Activated CD4-positive, alpha-beta T cell treated with anti-CD3 and anti-CD28 coated beads, Interleukin-10, Interleukin-2, amounts not matched to agents 100 ng/mL and 50 ng/mL, durations not matched to agents 16 hours and 8 hours (primary cell): ENCODE measurements around the gene SLC25A3.
"Not testable (repeated sequence)": the region's sequence is repeated elsewhere in the genome, so short reads cannot be mapped to it uniquely, and the experiment has no call there.

Source experiments
- DNase-seq: peaks from one replicate; pipeline ENCODE4 v3.0.0-alpha.2; 2020

The SLC25A3 gene

GRCh38 chr12:98593351-98594049, at the start of gene SLC25A3:
Gene SLC25A3 (plus strand): TSS chr12:98593686. CDS start chr12:98593979, 293 bp downstream.
- peak; percentile 98 for DNase-seq

DNA sequence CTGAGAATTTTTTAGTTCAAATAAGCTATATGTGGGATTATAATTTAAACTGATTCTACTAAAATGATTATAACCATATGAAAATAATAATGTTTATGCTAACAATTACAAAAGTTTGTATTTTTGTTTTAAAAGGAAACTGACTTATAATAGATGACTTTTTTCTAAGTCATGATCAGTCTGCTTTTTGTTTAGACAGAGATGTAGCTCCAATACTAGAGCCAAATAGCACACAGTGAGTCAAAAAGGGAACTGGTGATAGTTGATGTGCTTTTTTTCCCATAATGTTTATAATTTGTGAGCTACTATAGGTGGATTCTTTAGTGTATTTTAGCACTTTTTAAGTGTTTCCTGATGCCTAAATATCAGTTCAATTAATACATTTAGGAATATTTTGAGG, 49.8 kb upstream of the SLC25A3 start:
- no peak for DNase-seq

DNA sequence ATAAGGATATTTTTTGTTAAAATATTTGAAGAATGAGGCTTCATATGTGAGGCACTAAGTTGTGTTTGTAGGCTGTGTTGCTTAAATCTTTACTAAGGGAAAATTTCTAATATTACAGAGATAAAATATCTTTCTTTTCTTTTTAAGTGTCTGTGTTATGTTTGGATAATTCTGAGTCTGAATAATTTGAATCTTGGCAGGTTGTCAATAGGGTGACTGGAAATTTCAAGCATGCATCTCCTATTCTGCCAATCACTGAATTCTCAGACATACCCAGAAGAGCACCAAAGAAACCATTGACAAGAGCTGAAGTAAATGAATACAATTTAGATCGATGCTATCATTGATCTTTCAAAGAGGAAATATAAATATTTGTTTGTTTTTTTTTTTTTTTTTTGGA, 48.7 kb upstream of the SLC25A3 start:
- DNase-seq = no peak

DNA sequence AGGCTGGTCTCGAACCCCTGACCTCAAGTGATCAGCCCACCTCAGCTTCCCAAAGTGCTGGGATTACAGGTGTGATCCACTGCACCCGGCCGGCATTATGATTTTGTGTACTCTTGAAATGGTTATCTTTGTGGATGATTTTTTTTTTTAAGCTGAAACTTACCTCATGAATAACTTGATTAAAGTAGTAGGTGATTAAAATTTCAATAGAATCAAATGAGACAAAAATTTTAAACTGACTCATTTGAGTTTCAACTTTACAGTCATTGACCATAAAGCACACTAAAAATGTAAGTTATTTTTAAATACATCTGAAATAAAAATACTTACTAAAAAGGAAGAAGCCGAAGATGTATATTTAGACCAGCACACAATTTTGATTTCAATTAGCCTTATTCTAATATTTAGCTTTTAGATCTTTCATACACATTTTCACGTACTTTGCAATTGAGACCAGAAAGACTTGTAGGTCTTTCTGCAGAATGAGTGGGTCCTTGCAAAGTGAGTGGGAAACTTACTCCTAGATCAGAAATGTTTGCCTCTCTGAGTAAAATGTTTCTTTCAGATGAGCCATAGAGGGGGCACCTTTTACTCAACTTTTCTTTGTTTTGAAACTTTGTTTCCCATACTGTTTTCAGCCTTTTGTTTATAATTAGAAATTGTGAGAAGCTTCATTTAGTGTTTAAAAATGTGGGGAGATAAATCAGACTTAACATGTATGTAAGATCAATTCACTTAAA, 43.9 kb upstream of the SLC25A3 start:
- peak; percentile 32 for DNase-seq

- DNase-seq = no peak
These were observed 41.7 kb upstream of the SLC25A3 start for GRCh38 chr12:98551787-98552186.

DNA sequence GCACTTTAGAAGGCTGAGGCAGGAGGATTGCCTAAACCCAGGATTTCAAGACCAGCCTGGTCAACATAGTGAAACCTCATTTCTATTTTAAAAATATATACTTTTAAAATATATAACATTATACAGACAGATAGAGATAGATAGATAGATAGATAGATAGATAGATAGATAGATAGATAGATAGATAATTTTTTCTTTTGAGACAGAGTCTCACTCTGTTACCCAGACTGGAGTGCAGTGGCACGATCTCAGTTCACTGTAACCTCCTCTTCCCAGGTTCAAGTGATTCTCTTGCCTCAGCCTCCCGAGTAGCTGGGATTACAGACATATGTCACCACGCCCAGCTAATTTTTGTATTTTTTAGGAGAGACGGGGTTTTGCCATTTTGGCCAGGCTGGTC, 35.4 kb upstream of the SLC25A3 start:
- DNase-seq = not testable (repeated sequence)

DNA sequence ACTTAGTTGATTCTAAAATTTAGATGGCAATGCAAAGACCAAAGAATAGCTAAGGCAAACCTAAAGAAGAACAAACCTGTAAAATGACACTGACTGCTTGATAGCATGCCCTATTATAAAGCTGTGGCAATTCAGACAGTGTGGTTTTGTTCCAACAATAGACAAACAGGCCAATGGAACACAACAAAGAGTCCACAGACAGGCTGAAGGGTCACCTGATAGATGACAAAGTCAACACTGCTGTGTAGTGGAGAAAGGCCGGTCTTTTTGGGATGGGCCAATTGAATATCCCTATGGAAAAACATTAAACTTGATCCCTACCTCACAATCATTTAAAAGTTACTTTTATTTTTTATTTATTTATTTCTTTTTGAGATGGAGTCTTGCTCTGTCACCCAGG, 33.8 kb upstream of the SLC25A3 start:
- DNase-seq = no peak

DNA sequence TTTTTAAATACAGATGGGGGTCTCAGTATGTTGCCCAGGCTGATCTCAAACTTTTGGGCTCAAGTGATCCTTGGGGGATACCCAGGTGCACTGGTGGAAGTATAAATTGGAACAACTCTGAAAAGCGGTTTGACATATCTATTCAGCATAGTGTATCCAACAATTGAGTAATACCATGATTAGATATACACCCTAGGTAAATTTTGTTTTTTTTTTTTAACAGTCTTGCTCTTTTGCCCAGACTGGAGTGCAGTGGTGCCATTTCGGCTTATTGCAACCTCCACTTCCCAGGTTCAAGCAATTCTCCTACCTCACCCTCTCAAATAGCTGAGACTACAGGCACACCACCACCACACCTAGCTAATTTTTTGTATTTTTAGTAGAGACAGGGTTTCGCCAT, 31.6 kb upstream of the SLC25A3 start:
- no peak for DNase-seq

GRCh38 chr12:98572010-98572409, 21.5 kb upstream of the SLC25A3 start:
- no peak for DNase-seq

GRCh38 chr12:98574110-98574509, 19.4 kb upstream of the SLC25A3 start:
- DNase-seq = no peak

DNA sequence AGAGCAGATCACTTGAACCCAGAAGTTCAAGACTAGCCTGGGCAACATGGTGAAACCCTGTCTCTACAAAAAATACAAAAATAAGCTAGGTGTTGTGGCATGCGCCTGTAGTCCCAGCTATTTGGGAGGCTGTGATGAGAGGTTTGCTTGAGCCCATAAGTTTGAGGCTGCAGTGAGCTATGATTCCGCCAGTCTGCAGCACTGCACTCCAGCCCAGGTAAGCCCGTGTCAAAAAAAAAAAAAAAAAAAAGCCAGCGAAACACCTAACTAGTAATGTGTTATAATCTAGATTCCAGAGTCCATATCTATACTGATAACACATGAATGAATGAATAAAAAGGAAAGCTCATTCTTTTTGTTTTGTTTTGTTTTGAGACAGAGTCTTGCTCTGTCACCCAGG, 18.5 kb upstream of the SLC25A3 start:
- DNase-seq = no peak

DNA sequence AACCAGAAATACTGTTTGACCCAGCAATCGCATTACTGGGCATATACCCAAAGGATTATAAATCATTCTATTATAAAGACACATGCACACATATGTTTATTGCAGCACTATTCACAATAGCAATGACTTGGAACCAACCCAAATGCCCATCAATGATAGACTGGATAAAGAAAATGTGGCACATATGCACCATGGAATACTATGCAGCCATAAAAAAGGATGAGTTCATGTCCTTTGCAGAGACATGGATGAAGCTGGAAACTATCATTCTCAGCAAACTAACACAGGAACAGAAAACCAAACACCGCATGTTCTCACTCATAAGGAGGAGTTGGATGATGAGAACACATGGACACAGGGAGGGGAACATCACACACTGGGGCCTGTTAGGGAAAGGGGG, 16.7 kb upstream of the SLC25A3 start:
- DNase-seq = not testable (repeated sequence)

- no peak for DNase-seq
These were observed 15.1 kb upstream of the SLC25A3 start for GRCh38 chr12:98578392-98578791.

GRCh38 chr12:98578821-98579220, 14.7 kb upstream of the SLC25A3 start:
- DNase-seq = no peak

DNA sequence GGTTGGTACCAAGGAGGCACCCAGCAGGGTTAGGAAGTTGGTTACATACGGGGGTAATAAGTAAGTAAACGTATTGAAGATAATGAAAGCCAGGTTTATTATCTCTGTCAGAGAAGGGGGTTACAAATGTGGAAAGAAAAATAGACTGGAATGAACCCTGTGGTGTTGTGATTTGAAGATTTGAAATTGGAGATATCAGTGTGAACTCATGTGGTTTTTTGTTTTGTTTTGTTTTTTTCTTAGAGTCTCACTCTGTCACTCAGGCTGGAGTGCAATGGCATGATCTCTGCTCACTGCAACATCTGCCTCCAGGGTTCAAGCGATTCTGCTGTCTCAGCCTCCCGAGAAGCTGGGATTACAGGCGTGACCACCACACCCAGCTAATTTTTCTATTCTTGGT, 14.1 kb upstream of the SLC25A3 start:
- no peak for DNase-seq

GRCh38 chr12:98579835-98580234, 13.7 kb upstream of the SLC25A3 start:
- DNase-seq = no peak

GRCh38 chr12:98580695-98581094, 12.8 kb upstream of the SLC25A3 start:
- DNase-seq = no peak

DNA sequence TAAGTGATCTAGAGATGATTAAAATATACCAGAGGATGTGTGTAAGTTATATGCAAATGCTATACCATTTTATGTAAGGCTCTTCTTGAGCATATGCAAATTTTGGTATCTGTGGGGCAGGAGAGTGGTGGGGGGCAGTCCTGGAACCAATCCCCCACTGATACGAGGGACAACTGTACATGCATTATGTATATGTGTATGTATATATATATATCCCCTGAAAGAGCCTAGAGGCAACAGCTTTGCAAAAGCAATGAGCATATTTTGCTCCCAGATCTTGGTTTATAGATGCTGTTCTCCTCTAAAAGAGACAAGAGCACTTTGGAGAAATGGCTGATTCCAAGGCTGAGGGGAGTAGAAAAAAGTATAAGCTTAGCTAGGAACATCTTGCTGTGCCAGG, 12.4 kb upstream of the SLC25A3 start:
- no peak for DNase-seq

- DNase-seq = no peak
These were observed 11.4 kb upstream of the SLC25A3 start for GRCh38 chr12:98582093-98582492.

DNA sequence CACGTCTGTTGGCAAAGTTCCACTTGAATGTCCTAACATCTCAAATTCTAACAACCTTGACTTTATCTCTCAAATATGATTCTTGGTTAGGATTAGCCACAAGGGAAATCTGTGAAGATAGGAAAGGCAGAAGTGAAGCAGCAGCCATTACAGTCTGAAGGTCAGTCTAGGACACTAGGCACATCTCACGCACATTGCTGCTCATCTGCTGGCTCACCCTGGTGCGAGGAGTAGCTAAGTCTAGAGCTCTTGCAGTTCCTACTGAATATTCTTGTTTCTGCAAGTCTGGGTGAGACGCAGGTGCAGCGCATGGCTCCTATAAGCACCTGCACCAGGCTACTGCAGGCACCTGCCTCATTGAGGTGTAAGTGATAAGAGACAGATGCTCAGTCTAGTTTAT, 6.4 kb upstream of the SLC25A3 start:
- DNase-seq = no peak

DNA sequence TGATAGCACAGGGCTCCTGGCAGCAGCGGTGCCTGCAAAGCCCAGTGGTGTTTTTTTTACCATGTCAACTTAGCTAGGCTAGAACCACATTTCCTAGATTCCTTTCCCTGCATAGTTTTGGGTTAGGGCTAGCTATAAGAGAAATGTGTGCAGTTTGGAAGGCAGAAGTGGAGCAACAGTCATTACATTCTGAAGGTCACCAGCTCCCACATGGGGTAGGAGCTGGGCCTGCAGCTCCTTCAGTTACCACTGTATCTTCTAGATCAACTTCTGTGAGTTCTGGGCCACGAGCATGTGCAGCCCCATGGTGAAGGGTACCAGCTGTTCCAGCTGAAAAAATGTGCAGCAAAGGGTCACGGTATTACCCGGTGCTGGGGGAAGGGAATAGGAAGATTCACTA, 2.3 kb upstream of the SLC25A3 start:
- DNase-seq = no peak

DNA sequence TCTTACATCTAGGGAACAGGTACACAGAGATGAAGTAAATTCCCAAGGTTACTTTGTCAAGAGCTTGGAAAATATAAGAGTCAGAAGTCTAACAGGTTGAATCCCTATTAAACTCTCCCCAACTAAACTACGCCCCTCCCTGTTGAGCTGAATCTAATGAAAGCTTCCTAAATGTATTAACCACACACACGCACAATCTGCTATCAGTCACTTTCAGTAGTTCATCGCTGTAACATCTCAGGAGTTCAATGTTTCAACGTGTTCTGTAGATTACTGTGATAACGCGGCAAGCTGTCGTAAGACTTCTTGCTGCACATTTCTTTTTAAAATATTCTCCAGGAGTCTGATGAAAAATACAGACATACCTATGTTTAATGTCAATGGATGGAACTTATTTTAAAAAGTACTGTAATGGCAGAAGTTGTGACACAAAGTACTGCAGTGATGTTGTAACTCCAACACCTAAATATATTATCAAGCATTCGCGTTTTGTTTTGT, 612 bp upstream of the SLC25A3 start:
- DNase-seq = peak; percentile 40

GRCh38 chr12:98594050-98594835, 757 bp downstream of the SLC25A3 start:
- no peak for DNase-seq
